ENCODE results near the gene ERCC6L.

GRCh38 chrX:72268597-72269365, 30.0 kb upstream of the ERCC6L start:
- TF ChIP-seq YY1 (IDR thresholded peaks at IDR 0.05; ENCODE audit: insufficient read depth, insufficient read length) (no peak), ZNF274 (IDR thresholded peaks at IDR 0.05; ENCODE audit: low read depth, low read length) (no peak), SUZ12 (IDR thresholded peaks at IDR 0.05; ENCODE audit: extremely low read depth, insufficient read depth, insufficient read length) (no peak)

All from NT2/D1 (cell line).